Measurements from ENCODE around the gene NEK1.
"Not testable (repeated sequence)": the region's sequence is repeated elsewhere in the genome, so short reads cannot be mapped to it uniquely, and the experiment has no call there.

NEK1 gene

GRCh38 chr4:169601016-169601771, 11.2 kb downstream of the NEK1 start:
- in situ Hi-C loops (cut with MboI; ENCODE audit: low sequenced_read_pairs), result no loop called here

- in situ Hi-C loops (cut with MboI; ENCODE audit: low sequenced_read_pairs), result no loop called here
These were observed 17.7 kb downstream of the NEK1 start for GRCh38 chr4:169594560-169595195.

GRCh38 chr4:169593050-169593560, 19.3 kb downstream of the NEK1 start:
- in situ Hi-C loops (cut with MboI; ENCODE audit: low sequenced_read_pairs), result no loop called here

GRCh38 chr4:169583563-169583962, 28.8 kb downstream of the NEK1 start:
- in situ Hi-C loops (cut with MboI; ENCODE audit: low sequenced_read_pairs), result no loop called here

- in situ Hi-C loops (cut with MboI; ENCODE audit: low sequenced_read_pairs), result no loop called here
These were observed 29.7 kb downstream of the NEK1 start for GRCh38 chr4:169582706-169583105.

GRCh38 chr4:169582203-169582602, 30.2 kb downstream of the NEK1 start:
- in situ Hi-C loops (cut with MboI; ENCODE audit: low sequenced_read_pairs), result no loop called here

GRCh38 chr4:169573889-169574288, 38.5 kb downstream of the NEK1 start:
- in situ Hi-C loops (cut with MboI; ENCODE audit: low sequenced_read_pairs), result no loop called here

GRCh38 chr4:169571435-169571834, 40.9 kb downstream of the NEK1 start:
- in situ Hi-C loops (cut with MboI; ENCODE audit: low sequenced_read_pairs), result no loop called here

- in situ Hi-C loops (cut with MboI; ENCODE audit: low sequenced_read_pairs), result not testable (repeated sequence)
These were observed 41.4 kb downstream of the NEK1 start for GRCh38 chr4:169571012-169571411.

- in situ Hi-C loops (cut with MboI; ENCODE audit: low sequenced_read_pairs), result not testable (repeated sequence)
These were observed 42.1 kb downstream of the NEK1 start for GRCh38 chr4:169570266-169570665.

- in situ Hi-C loops (cut with MboI; ENCODE audit: low sequenced_read_pairs), result not testable (repeated sequence)
These were observed 43.2 kb downstream of the NEK1 start for GRCh38 chr4:169569188-169569587.

GRCh38 chr4:169567916-169568315, 44.5 kb downstream of the NEK1 start:
- in situ Hi-C loops (cut with MboI; ENCODE audit: low sequenced_read_pairs), result no loop called here

GRCh38 chr4:169566021-169566818, 46.2 kb downstream of the NEK1 start:
- in situ Hi-C loops (cut with MboI; ENCODE audit: low sequenced_read_pairs), result no loop called here

- in situ Hi-C loops (cut with MboI; ENCODE audit: low sequenced_read_pairs), result no loop called here
These were observed 46.8 kb downstream of the NEK1 start for GRCh38 chr4:169565606-169566005.

GRCh38 chr4:169557061-169557636, 55.2 kb downstream of the NEK1 start:
- in situ Hi-C loops (cut with MboI; ENCODE audit: low sequenced_read_pairs), result no loop called here

GRCh38 chr4:169546548-169546947, 65.8 kb downstream of the NEK1 start:
- in situ Hi-C loops (cut with MboI; ENCODE audit: low sequenced_read_pairs), result not testable (repeated sequence)

GRCh38 chr4:169540774-169541173, 71.6 kb downstream of the NEK1 start:
- in situ Hi-C loops (cut with MboI; ENCODE audit: low sequenced_read_pairs), result no loop called here

- in situ Hi-C loops (cut with MboI; ENCODE audit: low sequenced_read_pairs), result no loop called here
These were observed 82.3 kb downstream of the NEK1 start for GRCh38 chr4:169530048-169530447.

- in situ Hi-C loops (cut with MboI; ENCODE audit: low sequenced_read_pairs), result no loop called here
These were observed 88.6 kb downstream of the NEK1 start for GRCh38 chr4:169523796-169524195.

- in situ Hi-C loops (cut with MboI; ENCODE audit: low sequenced_read_pairs), result no loop called here
These were observed 101.8 kb downstream of the NEK1 start for GRCh38 chr4:169510617-169511016.

GRCh38 chr4:169506903-169507302, 105.5 kb downstream of the NEK1 start:
- in situ Hi-C loops (cut with MboI; ENCODE audit: low sequenced_read_pairs), result no loop called here

Measured in HL-60/S4 treated with phorbol 12-myristate 13-acetate at 8.2 ng/mL for 4 days and 3 days (cell line).